RWPE2 (cell line): ENCODE measurements around the gene TMEM14B.

Source experiments
- ATAC-seq: fragments of 200-7000 bp; cut with Tn5 transposase; 3 replicates; pipeline ENCODE4 v1.9.1; 2021; ENCODE audit warnings: low read depth
- DNase-seq: peaks from one replicate; pipeline ENCODE4 v3.0.0-alpha.2; 2020; ENCODE audit warnings: low spot score
- H3K27ac ChIP-seq: fragments of 450-650 bp; 2 replicates; pipeline ENCODE4 v1.5.1; 2017; ENCODE audit warnings: mild to moderate bottlenecking; ENCODE audit not compliant: poor library complexity, severe bottlenecking
- H3K27me3 ChIP-seq: fragments of 250-450 bp; sonication (Bioruptor Pico); 2 replicates; pipeline ENCODE4 v1.5.1; 2021; ENCODE audit warnings: mild to moderate bottlenecking, moderate library complexity; ENCODE audit not compliant: insufficient read depth, poor library complexity, severe bottlenecking
- H3K36me3 ChIP-seq: fragments of 250-450 bp; sonication (Bioruptor Pico); 2 replicates; pipeline ENCODE4 v1.5.1; 2020; ENCODE audit warnings: low read depth, mild to moderate bottlenecking, moderate library complexity
- H3K4me1 ChIP-seq: fragments of 250-450 bp; sonication (Bioruptor Pico); 2 replicates; pipeline ENCODE4 v1.5.1; 2021; ENCODE audit warnings: mild to moderate bottlenecking, moderate library complexity; ENCODE audit not compliant: insufficient read depth, poor library complexity, severe bottlenecking
- H3K4me3 ChIP-seq: fragments of 250-450 bp; sonication (Bioruptor Pico); 2 replicates; pipeline ENCODE4 v1.5.1; 2021; ENCODE audit warnings: mild to moderate bottlenecking, moderate library complexity; ENCODE audit not compliant: severe bottlenecking
- H3K9me3 ChIP-seq: fragments of 250-450 bp; sonication (Bioruptor Pico); 2 replicates; pipeline ENCODE4 v1.5.1; 2021; ENCODE audit warnings: mild to moderate bottlenecking, moderate library complexity; ENCODE audit not compliant: severe bottlenecking
- TF ChIP-seq, protein P1 (sequence below): fragments of 450-650 bp; IDR thresholded peaks from one replicate; pipeline ENCODE4 v1.5.1; 2017; ENCODE audit warnings: mild to moderate bottlenecking, moderate library complexity; ENCODE audit not compliant: poor library complexity, severe bottlenecking

The TMEM14B gene

DNA sequence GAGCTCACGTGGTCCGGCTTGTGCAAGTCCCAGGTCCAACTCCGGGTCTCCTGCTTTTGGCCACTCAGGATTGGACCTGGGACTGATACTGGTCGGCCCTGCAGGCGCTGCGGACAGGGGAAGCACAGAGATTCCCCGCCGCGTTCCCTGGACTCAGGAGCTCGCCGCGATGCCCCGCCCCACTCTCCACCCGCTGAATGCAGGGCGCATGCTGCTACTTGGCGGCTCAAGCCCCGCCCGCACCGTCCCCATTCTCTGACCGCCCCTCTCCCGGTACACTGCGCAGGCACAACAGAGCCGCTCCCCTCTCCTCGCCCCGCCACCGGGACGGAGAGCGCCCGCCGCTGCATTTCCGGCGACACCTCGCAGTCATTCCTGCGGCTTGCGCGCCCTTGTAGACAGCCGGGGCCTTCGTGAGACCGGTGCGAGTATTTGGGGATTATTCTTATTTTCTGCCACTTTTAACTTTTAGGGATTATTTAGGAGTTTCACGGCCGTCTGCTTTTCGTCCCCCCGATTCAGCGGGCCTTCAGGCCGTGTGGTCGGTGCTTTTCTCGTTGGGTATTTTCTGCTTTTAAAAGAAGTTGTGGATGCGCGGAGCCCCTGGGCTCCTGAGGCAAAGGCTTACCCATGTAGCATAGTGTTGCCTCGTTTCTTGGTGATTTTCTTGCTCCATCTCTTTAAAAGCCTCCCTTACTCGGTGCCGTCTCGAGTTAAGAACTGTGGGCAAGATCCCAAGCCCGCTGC, 24.6 kb upstream of the TMEM14B start, which contains the start of gene TMEM14C:
TSS of gene TMEM14C (plus strand) at position 251 of the 747 bp plus-strand sequence. CDS start 1,544 bp downstream, outside the sequence.
- TF ChIP-seq, protein P1, sequence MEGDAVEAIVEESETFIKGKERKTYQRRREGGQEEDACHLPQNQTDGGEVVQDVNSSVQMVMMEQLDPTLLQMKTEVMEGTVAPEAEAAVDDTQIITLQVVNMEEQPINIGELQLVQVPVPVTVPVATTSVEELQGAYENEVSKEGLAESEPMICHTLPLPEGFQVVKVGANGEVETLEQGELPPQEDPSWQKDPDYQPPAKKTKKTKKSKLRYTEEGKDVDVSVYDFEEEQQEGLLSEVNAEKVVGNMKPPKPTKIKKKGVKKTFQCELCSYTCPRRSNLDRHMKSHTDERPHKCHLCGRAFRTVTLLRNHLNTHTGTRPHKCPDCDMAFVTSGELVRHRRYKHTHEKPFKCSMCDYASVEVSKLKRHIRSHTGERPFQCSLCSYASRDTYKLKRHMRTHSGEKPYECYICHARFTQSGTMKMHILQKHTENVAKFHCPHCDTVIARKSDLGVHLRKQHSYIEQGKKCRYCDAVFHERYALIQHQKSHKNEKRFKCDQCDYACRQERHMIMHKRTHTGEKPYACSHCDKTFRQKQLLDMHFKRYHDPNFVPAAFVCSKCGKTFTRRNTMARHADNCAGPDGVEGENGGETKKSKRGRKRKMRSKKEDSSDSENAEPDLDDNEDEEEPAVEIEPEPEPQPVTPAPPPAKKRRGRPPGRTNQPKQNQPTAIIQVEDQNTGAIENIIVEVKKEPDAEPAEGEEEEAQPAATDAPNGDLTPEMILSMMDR: no peak
- H3K4me1 ChIP-seq: no peaks in the 10 kb centered on the region
- peak within 1 kb of the TSS; percentile 57 for H3K4me3 ChIP-seq
- H3K27me3 ChIP-seq: no peaks in the 10 kb centered on the region
- H3K27ac ChIP-seq: peak within 1 kb of the TSS; percentile 76
- DNase-seq (peak; percentile 99), ATAC-seq (peak; percentile 94)
- peaks cover 28% of the 10 kb centered on the region for H3K36me3 ChIP-seq
- H3K9me3 ChIP-seq: peaks cover 6% of the 10 kb centered on the region

DNA sequence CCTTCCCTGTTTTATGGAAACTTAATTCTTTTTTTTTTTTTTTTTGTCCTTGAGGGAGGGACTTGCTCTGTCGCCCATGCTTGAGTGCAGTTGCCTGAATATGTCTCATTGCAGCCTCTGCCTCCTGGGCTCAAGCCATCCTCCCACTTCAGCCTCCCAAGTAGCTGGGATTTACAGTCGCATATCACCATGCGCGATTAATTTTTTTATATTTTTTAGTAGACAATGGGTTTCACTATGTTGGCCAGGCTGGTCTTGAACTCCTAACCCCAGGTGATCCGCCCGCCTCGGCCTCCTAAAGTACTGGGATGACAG, 24.1 kb upstream of the TMEM14B start:
- ATAC-seq (no peak), DNase-seq (no peak)
- Histone ChIP-seq H3K27me3 (no peaks in the 10 kb centered on the region), H3K36me3 (peaks cover 33% of the 10 kb centered on the region), H3K4me1 (no peaks in the 10 kb centered on the region), H3K9me3 (peaks cover 2% of the 10 kb centered on the region), H3K27ac (peak overlapping the region; percentile 76), H3K4me3 (peak overlapping the region; percentile 57)
- TF ChIP-seq, protein P1: no peak

DNA sequence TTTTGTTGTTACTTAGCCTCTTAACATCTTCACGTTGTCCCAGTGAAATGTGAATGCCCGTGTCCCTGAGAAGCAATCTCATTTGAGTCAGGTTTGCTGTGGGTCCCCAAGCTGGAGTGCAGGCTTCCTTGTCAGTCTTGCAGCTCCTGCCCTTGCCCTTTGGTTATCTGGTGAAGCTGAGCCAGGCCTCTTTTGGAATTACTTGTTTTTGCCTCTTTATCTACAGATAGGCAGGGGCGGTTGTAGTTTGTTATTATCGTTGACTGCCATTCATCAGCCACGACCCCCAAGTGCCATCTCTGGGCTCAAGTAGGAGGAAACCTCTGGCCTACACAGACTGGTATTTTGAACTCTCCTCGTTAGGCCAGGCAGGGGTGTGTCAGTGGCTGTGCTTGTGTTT, 22.6 kb upstream of the TMEM14B start:
- H3K36me3 ChIP-seq: peaks cover 49% of the 10 kb centered on the region
- ATAC-seq: no peak
- no peaks in the 10 kb centered on the region for H3K4me1 ChIP-seq

DNA sequence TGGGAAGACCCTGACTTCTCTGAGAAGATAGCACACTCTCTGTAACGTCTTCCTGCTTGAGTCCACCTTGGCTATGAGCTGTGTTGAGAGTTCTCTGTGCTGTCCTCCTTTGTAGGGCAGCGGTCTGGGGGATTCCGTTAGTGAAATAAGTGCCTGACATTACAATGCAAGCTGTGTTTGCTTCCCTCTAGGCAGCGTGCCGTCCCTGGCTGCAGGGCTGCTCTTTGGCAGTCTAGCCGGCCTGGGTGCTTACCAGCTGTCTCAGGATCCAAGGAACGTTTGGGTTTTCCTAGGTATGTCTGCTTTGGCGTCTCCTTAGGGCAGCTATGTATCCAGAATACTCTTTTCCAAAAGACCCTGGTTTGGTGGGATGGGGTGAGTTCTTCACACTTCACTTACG, 21.9 kb upstream of the TMEM14B start:
- ATAC-seq: no peak
- H3K4me3 ChIP-seq: no peak overlapping the region
- no peak overlapping the region for H3K27ac ChIP-seq
- no peaks in the 10 kb centered on the region for H3K4me1 ChIP-seq
- H3K36me3 ChIP-seq: peaks cover 55% of the 10 kb centered on the region
- TF ChIP-seq, protein P1: no peak
- H3K9me3 ChIP-seq: no peaks in the 10 kb centered on the region
- DNase-seq: no peak
- H3K27me3 ChIP-seq: no peaks in the 10 kb centered on the region

More for the DNA sequence above, 22.6 kb upstream of the TMEM14B start:
- no peaks in the 10 kb centered on the region for H3K27me3 ChIP-seq
- H3K4me3 ChIP-seq: no peak overlapping the region
- no peaks in the 10 kb centered on the region for H3K9me3 ChIP-seq
- DNase-seq: no peak
- H3K27ac ChIP-seq: no peak overlapping the region
- TF ChIP-seq, protein P1: no peak

DNA sequence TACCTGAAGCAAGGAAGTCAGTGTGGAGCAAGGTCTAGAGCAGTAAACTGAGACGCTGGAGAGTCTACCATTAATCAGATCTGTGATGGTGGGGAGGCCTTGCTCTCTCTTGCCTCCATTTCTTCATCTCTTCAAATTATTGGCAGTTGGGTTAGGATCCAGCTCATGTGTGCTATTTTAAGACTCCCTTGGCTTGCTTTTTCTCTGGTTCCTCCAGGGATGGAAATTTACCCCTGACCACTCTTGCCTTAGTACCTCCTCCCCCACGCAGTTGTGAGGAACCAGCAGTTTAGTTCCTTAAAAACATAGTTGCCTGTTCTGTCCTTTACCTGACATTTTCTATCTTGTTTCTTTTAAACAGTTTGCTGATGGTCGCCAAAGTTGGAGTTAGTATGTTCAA, 17.4 kb upstream of the TMEM14B start:
- H3K27ac ChIP-seq: no peak overlapping the region
- ATAC-seq (no peak), DNase-seq (no peak)
- TF ChIP-seq, protein P1: no peak
- peaks cover 77% of the 10 kb centered on the region for H3K36me3 ChIP-seq
- no peaks in the 10 kb centered on the region for H3K27me3 ChIP-seq
- no peak overlapping the region for H3K4me3 ChIP-seq
- no peaks in the 10 kb centered on the region for H3K9me3 ChIP-seq
- peaks cover 14% of the 10 kb centered on the region for H3K4me1 ChIP-seq
